ENCODE measurements around the gene RBM38.
A peak's percentile ranks its signal among the peaks of the same experiment; 100 is the strongest.

The RBM38 gene

DNA sequence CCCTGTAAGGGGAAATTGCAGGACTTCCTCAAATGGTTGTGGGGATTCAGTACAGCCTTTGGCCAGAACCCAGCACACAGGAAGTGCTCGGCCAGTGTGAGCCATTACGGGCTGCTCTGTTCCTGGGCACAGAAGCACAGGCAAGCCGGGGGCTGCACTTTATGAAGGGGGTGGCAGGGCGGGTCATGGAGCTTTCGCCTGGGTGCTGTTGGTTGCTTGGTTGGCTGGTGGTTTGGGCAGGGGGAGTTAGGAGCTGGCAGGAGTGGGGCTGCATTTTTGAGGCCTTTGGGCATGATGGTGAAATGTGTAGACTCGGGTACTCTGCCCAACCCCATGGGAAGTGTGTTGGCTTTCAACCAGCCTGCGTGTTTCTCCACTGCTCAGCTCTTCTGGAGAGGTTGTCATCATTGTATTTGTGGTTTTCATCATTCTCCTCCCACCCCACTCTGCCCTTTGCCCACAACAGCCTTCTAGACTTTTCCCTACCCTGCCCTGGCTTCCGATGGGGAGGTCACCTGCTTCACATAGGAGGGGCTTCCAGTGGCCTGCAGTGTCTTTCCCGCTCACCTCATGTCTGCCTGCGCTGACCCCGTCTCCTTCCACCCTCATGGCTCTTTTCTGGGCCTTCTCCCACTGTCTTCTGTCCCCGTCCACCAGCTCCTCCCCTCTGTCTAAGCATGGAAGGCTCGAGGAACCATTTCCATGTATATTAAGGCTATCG is 16.1 kb upstream of the RBM38 start:
- no peak for DNase-seq (ENCODE audit: low spot score)

DNA sequence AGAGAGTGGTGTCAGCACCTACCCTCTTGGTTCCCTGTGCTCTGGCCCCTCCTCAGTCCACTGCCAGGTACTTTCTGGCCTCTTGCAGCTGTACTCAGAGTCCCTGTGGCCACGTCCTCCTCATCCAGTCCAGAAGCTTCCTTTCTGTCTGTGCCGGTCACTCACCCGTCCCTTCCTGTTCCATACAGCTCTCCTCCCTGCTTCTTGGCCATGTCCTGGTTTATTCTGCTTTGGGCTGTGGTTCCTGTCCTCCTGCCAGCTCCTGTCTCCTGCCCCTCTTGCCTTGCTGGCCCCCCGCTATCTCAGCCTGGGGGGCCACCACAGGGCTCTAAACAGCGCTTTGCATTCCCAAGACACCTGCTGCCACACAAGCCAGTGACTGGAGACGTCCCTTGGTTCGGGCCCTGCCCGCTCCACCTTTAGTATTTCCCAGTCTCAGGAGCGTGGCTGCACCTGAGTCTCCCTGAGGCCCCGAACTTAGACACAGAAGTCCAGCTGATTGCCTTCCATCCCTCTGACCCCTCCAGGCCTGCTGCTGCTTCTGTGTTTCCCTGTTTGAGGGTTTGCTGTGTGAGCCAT is 15.5 kb upstream of the RBM38 start:
- no peak for DNase-seq (ENCODE audit: low spot score)

DNA sequence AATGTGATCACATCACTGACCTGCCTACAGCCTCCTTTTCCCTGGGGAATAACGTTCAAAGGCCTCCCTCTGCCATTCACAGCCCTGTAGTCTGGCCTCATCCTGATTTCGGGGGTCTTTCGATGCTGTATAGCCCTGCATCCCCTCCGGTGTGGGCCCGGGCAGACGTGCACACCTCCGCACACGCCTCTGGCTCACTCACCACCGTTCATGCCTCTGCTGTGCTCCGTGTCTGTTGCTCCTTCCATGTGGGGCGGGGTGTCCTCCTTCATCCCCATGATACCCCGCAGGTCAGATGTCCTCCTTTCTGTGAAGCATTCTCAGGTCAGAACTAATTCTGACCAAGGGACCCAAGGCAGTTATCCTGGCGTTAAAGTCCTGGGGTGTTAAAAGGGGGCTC is 13.8 kb upstream of the RBM38 start:
- DNase-seq (ENCODE audit: low spot score): no peak

DNA sequence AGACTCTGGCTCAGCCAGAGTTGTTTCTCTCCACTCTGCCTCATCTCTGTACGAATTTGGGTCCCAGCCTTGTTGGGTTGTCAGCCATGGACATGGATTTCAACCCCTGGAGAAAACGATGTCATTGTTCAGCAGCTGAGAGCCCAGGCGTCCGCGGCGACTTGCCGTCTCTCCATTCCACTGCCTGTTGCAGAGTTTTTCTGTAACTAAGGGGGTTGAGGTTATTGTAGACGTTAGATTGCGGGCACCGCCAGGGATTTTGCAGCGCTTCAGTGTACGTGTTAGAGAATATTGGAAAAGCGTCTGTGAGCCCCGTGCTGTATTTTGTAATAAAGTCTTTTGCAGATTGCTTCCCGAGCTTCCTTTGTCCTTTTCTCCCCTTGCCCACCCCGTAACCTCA is 13.1 kb upstream of the RBM38 start:
- no peak for DNase-seq (ENCODE audit: low spot score)

DNA sequence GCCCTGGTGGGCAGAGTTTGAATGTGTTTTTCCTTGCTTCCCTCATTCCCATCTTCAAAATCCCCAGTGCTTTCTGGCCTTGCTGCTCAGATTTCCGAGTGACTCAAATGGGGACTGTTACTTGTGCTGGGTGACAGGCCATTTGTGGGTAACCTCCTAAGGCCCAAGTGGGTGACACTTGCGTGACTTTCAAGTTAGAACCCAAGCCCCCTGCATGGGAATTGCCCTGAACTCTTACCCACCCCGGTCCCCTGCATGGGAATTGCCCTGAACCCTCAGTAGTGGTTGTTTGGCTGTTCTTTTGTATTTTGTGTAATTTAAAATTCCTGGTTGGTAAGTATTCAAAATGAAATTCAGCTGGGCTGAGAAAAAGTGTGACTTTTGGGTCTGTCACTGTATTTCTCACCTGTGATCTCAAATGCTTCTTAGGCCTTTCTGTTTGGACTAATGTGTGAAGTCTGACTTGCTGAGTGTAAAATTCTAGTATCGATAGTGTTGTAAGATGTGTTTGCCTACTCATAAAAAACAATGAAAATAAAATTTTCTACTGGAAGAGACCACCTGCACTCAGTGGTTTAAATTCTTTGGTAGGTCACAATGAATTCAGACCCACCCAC is 12.4 kb upstream of the RBM38 start:
- DNase-seq (ENCODE audit: low spot score): no peak

DNA sequence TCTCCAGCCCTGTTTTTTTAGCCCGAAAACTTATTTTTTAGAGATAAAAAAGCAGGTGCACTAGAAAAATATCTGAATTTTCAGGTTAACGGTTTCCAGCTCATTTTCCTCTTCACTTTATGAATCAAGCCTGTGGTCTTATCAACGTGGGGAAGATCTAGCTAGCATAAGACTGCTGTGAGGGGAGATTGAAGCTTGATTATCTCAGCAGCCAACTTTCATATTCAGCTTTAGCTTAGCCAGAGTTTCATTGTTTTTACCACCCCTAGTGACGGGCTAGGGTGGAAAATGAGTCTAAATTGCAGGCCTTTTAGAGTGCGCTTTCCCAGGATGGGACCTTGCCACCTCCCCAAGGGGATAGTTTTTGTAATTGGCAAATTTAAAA is 11.9 kb upstream of the RBM38 start:
- no peak for DNase-seq (ENCODE audit: low spot score)

DNA sequence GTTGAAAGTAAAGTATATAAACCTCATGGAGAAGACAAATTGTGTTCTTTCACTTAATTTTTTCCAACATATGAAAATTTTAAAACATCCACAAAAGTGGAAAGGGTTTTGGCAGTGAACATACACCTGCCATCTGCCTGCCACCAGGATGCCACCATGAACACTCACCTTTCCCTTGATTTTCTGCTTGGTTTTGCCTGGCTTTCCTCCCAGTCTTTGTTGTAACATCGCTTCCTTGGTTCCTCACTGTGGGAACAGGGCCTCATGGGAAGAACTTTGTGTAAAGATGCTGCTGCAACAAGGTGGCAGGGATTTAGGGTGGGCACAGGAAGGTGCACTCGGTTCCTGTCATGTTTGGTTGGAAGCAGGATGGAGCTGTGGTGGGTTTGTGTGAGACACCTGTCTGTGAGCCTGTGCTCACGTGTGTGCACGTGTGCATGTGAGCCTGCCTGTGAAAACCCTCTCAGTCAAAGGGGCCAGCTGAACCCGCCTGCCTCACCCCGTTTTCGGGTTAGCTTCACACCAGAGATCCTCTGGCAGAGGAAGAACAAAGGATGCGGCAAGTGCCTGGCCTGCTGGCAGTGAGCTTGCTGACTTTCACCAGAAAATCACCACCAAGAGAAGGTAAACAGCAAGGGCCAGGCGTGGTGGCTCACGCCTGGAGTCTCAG is 11.0 kb upstream of the RBM38 start:
- DNase-seq (ENCODE audit: low spot score): no peak

DNA sequence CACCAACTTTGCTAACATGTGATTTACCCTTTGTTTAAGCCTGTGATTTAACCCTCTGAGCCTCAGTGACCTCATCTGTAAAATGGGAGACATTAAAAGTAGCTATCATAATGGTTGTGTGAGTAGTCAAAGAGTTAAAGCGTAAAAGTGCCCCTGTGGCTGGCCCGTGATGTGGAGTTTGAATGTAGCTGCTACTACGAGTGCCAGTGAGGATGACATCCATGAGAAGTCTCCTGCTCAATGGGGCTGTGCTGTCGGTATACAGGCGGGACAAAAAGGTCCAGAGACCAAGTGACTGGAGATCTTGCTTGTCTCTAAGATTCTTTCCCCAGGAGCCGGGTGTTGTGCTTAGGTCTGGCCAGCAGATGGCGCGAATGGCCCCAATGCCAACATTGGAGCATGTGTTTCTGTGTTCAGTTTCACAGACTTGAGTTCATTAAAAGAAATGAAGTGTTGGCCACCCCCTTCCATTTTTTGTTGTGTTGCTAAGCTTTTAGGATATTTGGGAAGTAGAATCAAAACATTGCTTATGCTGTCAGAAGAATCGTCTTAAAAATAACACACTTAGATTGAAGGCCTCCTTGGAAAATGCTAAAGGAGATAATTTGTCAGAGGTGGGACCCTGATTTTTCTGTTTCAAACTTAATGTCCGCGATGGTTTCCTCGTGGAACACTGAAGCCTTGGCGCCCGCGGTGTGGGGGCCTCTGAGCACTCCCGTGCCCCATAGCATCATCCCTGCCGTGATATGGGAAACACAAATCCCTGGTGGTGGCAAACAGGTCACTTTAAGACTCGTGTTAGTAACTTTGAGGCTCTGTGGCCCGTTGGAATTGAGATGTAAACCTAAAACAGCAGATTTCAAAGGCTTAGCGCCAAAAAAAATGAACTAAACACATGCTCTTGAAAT is 9.3 kb upstream of the RBM38 start:
- DNase-seq (ENCODE audit: low spot score): peak; percentile 92

DNA sequence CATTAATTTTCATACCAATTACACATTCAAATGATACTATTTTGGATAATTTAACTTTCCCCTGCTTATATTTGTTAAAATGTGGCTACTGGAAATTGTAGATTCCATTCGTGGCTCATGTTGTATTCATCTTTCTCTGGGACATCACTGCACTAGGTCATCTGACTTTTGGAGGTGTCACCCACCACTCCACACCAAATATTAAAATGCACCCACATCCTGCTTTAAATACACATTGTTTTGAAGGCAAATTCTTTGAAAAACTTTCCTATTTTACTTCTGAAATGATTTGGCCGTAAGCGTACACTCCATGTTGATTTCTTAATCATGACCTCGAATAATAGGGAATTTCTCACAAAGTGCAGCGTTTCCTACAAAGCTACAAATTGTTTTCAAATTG is 8.7 kb upstream of the RBM38 start:
- DNase-seq (ENCODE audit: low spot score): no peak

DNA sequence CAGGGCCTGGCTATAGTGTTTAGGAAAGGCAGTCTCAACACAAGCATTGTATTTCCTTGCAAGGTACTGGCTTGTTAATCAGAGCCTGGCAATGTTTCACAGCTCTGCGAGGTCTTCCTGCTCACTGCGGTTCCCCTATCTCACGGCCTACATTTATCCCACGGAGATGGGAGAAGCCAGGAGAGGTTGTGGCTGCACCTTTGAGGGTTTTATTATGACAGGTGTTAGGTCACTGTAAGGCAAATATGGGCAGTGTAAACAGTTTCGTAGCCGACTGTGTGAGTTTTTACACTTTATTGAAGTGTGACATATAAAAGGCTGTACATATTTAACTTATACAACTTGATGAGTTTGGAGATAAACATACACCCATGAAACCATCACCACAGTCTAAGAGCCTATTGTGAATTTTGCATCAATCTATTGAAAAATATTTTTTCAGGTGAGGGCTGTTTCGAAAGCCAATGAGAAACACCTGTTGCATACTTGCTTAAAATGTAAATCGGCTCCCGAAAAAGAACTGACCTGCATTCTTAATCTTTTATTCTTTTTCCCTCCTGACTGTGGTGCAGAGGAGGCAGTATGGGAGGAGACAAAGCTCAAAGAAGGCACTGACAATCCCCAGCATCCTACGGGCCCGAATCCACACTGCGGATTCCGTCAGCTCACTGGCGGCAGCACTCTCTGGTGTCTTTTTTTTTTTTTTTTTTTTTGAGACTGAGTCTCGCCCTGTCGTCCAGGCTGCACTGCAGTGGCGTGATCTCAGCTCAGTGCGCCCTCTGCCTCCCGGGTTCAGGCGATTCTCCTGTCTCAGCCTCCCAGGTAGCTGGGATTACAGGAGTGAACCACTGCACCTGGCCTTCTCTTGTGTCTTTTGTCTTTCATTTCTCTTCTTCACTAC is 7.5 kb upstream of the RBM38 start:
- no peak for DNase-seq (ENCODE audit: low spot score)

DNA sequence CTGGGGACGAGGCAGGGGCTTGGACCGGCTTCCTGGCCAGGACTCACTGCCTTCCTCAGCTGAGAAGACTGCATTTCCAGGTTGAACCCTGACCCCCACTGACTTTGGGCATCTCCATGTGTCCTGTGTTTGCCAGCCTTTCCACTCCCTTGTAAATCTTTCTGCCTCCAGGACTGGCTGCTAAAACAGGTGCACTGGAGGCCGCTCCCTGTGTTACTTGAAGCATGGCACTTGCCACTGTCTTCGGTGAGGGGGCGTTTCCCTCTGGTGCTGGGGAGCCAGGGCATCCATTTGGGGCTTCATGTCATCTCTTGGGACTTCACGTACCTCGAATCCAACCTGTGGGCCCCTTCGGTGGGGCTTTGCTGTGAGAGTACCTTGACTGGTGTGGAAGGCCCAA is 6.7 kb upstream of the RBM38 start:
- DNase-seq (ENCODE audit: low spot score): no peak

DNA sequence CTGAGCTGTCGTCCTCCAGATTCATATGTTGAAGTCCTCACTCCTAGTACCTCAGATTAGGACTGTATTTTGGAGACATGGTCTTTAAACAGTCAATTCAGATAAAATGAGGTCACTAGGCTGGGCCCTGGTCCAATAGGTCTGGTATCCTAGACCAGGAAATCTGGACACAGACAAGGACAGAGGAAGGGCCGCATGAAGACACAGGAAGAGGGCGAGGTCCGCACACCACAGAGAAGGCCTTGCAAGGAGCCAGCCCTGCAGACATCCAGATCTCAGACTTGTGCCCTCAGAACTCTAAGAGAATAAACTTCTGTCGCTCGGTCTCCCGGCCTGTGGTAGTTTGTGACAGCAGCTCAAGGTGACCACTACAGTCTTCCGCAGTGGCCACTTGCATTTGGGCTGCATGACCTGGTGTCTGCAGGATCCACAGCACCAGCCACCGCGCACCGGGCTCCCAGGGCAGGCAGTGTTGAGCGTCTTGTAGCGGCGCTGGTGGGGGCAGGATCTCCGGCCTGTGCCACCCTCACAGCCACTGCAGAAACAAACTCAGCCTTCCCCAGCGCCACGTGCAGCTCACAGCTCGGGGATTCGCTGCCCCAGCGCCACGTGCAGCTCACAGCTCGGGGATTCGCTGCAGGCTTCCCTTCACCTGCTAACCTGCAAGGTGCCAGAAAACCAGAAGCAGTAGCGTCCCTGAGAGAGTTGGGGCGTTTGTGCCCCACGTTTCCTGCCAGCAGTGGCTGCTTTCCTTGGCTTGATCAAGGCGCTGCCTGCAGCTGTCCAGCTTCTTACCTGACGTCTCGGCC is 6.0 kb upstream of the RBM38 start:
- no peak for DNase-seq (ENCODE audit: low spot score)

DNA sequence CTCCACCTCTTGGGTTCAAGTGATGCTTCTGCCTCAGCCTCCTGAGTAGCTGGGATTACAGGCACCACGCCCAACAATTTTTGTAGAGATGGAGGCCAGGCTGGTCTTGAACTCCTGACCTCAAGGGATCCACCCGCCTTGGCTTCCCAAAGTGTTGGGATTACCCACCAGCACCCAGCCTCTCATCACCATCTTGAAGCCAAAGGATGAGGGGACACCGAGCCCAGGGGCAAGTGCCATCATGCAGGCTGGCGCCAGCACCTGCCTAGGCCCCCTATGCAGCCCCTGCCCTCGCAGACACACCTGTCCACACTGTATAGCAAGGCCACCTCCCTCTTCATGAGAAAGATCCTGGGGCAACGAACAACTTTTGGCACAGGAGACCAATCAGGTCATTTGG is 5.3 kb upstream of the RBM38 start:
- DNase-seq (ENCODE audit: low spot score): no peak

DNA sequence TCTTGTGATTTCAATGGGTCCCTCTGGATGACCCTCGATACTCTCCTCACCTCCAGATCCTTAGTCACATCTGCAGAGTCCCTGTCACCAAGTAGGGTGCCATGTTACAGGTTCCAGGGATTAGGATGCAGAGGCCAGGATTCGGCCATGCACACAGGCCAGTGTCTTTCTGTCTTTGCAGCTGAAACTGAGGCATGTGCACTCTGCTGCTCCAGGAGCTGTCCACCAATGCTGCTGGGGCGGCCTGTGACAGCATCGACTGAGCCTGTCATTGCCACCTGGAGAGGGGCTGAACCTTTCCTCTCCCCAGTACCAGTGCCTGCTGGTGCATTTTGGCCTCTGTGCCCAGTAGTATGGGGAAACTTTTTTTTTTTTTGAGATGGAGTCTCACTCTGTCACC is 4.4 kb upstream of the RBM38 start:
- no peak for DNase-seq (ENCODE audit: low spot score)

DNA sequence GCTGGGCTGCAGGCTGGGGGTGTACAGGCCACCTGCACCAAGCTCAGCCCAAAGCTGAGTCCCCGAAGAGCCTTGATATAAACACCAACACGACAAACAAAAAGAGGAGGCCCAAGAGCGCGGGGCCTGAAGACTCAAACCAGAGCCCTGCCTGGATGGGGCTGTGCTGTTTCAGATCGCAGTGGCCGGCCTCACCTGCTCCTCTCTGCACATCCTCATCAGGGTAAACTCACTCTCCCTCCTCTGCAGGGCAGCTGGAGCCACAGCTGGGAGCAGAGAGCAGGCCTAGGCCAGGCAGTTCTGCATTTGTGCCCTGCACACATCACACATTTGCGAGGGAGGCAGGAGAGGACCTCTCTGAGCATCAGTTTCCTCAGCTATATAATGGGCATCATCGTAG is 3.7 kb upstream of the RBM38 start:
- no peak for DNase-seq (ENCODE audit: low spot score)

DNA sequence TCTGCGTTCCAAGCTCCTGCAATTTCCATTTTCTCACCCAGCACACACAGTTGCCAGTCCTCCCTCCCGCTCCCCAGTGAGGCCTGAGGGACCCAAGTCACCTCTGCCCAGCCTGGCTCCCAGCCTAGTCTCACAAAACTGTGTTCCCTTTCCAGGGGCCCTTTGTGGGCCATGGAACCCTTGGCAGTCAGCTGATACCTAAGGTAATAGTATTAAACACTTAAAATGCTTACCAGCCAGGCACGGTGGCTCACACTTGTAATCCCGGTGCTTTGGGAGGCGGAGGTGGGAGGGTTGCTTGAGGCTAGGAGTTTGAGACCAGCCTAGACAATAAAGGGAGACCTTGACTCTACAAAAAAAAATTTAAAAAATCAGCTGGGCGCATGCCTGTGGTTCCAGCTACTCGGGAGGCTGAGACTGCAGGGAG is 3.2 kb upstream of the RBM38 start:
- DNase-seq (ENCODE audit: low spot score): no peak

DNA sequence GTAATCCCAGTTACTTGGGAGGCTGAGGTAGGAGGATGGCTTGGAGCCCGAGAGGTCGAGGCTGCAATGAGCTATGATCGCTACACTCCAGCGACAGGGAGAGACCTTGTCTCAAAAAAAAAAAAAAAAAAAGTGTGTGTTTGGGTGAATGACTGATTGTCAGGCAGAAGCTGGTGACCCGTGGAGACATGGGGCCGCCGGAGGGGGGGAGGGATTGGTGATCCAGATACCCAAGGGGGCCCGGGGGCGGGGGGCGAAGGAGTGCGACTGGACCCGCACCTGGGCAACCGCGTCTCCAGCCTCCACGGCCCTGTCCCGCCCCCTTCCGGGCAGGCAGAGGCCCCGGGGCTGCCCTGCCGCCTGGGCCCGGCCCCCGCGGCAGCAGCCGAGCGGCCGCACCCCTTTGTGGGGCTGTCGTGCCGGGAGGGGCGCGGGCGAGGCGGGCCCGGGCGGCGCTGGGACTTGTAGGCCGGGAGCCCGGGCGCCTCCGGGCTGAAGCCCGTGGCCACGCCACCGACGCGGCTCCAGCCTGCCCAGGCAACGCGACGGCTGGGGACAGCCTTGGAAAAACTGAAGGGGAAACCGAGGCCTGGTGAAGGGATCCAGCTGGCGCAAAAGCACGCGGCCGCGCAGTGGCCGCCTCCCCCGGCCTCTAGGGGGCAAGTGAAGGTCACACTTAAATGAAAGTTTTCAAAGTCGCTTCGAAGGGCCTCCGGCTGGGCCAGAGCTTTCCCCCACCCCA is 2.1 kb upstream of the RBM38 start:
- peak; percentile 88 for DNase-seq (ENCODE audit: low spot score)

DNA sequence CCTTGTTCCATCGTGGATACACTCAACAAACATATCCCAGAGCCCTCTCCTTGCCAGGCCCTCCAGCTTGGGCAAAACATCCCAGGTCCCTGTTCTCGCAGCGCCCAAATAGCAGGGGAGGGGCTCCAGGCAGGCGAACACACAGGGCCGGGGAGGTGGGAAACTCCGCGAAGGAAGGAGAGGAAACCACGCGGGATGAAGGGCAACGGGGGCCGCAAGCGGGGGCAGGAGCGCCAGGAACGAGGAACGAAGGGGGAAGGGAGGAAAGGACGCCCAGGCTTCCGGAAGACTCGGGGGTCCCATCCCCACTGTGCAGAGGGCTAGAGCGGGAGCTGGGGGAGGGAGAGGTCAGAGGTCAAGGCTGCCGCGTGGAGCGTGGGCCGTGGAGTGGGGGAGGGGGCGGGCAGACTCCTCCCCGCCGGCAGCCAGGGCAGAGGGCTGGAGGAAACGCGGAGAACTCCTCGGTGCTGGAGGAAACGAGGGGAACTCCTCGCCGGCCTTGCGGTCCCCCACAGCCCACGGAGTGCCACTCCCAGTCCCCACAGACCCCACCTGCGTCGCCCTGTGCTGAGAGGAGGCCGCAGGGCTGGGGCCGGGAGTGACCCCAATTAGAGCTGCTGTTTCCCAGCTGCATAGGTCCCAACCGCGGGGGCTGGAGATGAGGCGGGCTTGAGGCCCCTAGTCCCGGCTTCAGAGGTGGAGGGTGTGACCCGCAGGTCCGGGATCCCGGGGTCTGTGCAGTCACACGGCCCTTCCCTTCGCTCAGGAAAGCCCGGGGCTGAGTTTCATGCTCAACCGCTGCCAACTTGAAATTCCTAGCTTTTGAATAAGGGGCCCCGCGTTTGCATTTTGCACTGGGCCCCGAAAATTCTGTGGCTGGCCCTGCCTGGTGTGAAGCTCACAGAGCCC is 1.2 kb upstream of the RBM38 start:
- DNase-seq (ENCODE audit: low spot score): peak; percentile 43

Measured in hematopoietic multipotent progenitor cell treated with erythropoietin and hydrocortisone succinate and interleukin-3 and kit ligand, for 17 days (in vitro differentiated cells).